Left lung (tissue), 10 donors: ENCODE data around the gene OR1M1. TPM values are rescaled to one million over a fixed set of nuclear protein-coding genes. Genes with fewer than 3 reads are reported as not detected.
"Not testable (repeated sequence)": the region's sequence is repeated elsewhere in the genome, so short reads cannot be mapped to it uniquely, and the experiment has no call there.

Experiments used
- ATAC-seq: fragments of 200-7000 bp; cut with Tn5 transposase; one replicate; pipeline ENCODE4 v1.9.1; 2020; ENCODE audit warnings: moderate library complexity
- DNase-seq, 4 donors: peaks; one replicate each; pipeline ENCODE4 v3.0.0-alpha.2; 2013 to 2020
- H3K27ac ChIP-seq, 2 donors: fragments of 200-600 bp; sonication (generic) in 1 of 2; one replicate each; pipeline versions ENCODE4 v1.5.0 to v1.8.0; 2020 to 2021
- H3K27me3 ChIP-seq, 2 donors: fragments of 200-600 bp; sonication (generic) in 1 of 2; one replicate each; pipeline versions ENCODE4 v1.5.0 to v1.8.0; 2020 to 2021
- H3K36me3 ChIP-seq, 2 donors: fragments of 200-600 bp; sonication (generic) in 1 of 2; one replicate each; pipeline versions ENCODE4 v1.5.0 to v1.8.0; 2020 to 2021
- H3K4me1 ChIP-seq, 2 donors: fragments of 200-600 bp; one replicate each; pipeline ENCODE4 v1.8.0; 2021
- H3K4me3 ChIP-seq, 2 donors: fragments of 200-600 bp; sonication (generic) in 1 of 2; one replicate each; pipeline versions ENCODE4 v1.5.0 to v1.8.0; 2020 to 2021; ENCODE audit warnings: mild to moderate bottlenecking in 1 of 2
- H3K9me3 ChIP-seq, 2 donors: fragments of 200-600 bp; sonication (generic) in 1 of 2; one replicate each; pipeline versions ENCODE4 v1.5.0 to v1.8.0; 2020 to 2021
- CTCF ChIP-seq, 2 donors: fragments of 200-600 bp; sonication (generic) in 1 of 2; IDR thresholded peaks; one replicate each; pipeline versions ENCODE4 v1.5.0 to v1.8.0; 2021; ENCODE audit warnings: antibody characterized with exemption in 2 of 2
- intact Hi-C, 2 donors: fragments of 100-400 bp; cut with DNase I; formaldehyde crosslinking; loops; one replicate each; pipeline versions ENCODE4 v1.11.2 to v1.14.2; 2022
- polyA plus RNA-seq, 6 donors: library from polyadenylated mRNA; unstranded; fragments of 120-200 nt; gene quantifications; one replicate each; pipeline ENCODE4 v1.2.1, GENCODE V29; 2013; ENCODE audit not compliant: insufficient read length in 6 of 6
- total RNA-seq, 2 donors: library from RNA; stranded (reverse); fragmentation: NEBNext Ultra II Directional; extraction: Animal tissue kit (Norgen Biotek cat#: 25700); gene quantifications; one replicate each; pipeline ENCODE4 v1.2.1, GENCODE V29; 2021
- donor health status: DM: no; HTN: yes; CAD: no.
- donor health status: DM: no; HTN: no; CAD: no.

Gene OR1M1
- total and polyA plus RNA-seq, 8 donors, result 0.09 to 0.13 (median 0.11) TPM; not detected in 4

- no peak for DNase-seq
- no peak overlapping the region for H3K27ac ChIP-seq
- no peaks in the 10 kb centered on the region for H3K4me1 ChIP-seq
- H3K9me3 ChIP-seq, result no peaks in the 10 kb centered on the region
- no peak for TF ChIP-seq CTCF (IDR thresholded peaks at IDR 0.05)
- no peak overlapping the region for H3K4me3 ChIP-seq
- H3K27me3 ChIP-seq, result peaks cover 0 to 15% of the 10 kb centered on the region in 2 donors
- intact Hi-C loops, result no loop called here
- no peaks in the 10 kb centered on the region for H3K36me3 ChIP-seq
- no peak for ATAC-seq
Observed at GRCh38 chr19:9043524-9043923, 43.3 kb upstream of the OR1M1 start.

GRCh38 chr19:9044449-9044848 is 42.4 kb upstream of the OR1M1 start:
- ATAC-seq (no peak), DNase-seq (no peak)
- no peaks in the 10 kb centered on the region for H3K36me3 ChIP-seq
- no peak overlapping the region for H3K4me3 ChIP-seq
- no peak overlapping the region for H3K27ac ChIP-seq
- H3K9me3 ChIP-seq, result no peaks in the 10 kb centered on the region
- TF ChIP-seq CTCF (IDR thresholded peaks at IDR 0.05), result no peak
- intact Hi-C loops, result no loop called here
- no peaks in the 10 kb centered on the region for H3K4me1 ChIP-seq
- H3K27me3 ChIP-seq, result peaks cover 0 to 12% of the 10 kb centered on the region in 2 donors

DNA sequence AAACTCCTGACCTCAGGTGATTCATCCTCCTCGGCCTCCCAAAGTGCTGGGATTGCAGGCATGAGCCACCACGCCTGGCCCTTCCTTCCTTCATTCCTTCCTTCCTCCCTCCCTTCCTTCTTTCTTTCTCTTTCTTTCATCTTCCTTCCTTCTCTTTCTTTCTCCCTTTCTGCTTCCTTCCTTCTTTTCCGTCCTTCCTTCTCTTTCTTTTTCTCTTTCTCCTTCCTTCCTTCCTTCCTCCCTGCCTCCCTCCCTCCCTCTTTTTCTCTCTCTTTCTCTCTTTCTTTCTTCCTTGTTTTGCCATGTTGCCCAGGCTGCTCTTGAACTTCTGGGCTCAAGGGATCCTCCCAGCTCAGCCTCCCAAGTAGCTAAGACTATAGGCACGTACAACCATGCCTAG is 40.2 kb upstream of the OR1M1 start:
- ATAC-seq (no peak), DNase-seq (no peak)
- H3K36me3 ChIP-seq, result no peaks in the 10 kb centered on the region
- H3K4me3 ChIP-seq, result no peak overlapping the region
- H3K4me1 ChIP-seq, result no peaks in the 10 kb centered on the region
- TF ChIP-seq CTCF (IDR thresholded peaks at IDR 0.05), result no peak
- intact Hi-C loops, result no loop called here
- peaks cover 0 to 12% of the 10 kb centered on the region in 2 donors for H3K27me3 ChIP-seq
- H3K27ac ChIP-seq, result no peak overlapping the region
- no peaks in the 10 kb centered on the region for H3K9me3 ChIP-seq

DNA sequence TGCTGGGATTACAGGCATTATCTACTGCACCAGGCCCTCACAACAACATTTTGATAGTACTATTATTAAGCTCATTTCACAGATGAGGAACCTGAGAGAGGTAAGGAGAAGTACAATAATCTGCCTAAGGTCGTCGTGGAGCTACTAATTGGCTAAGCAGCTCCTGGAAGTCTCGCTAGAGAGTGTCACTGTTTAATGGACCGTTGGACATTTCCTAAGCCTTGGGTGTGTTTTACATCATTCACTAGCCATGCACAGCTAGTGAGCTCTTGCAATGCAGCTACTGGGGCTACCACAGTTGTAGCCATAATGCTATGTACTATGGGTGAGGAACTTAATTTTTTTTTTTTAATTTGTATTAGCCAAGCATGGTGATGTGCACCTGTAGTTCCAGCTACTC is 34.0 kb upstream of the OR1M1 start:
- peaks cover 0 to 41% of the 10 kb centered on the region in 2 donors for H3K27me3 ChIP-seq
- no peak for DNase-seq
- no peak overlapping the region for H3K4me3 ChIP-seq
- H3K4me1 ChIP-seq, result no peaks in the 10 kb centered on the region
- no peaks in the 10 kb centered on the region for H3K9me3 ChIP-seq
- no peak for ATAC-seq
- H3K27ac ChIP-seq, result no peak overlapping the region
- intact Hi-C loops, result no loop called here
- H3K36me3 ChIP-seq, result no peaks in the 10 kb centered on the region
- TF ChIP-seq CTCF (IDR thresholded peaks at IDR 0.05), result no peak

- H3K9me3 ChIP-seq, ATAC-seq, H3K27ac ChIP-seq, H3K4me3 ChIP-seq, intact Hi-C loops, H3K4me1 ChIP-seq, DNase-seq, H3K36me3 ChIP-seq: not testable (repeated sequence)
- peaks cover 0 to 49% of the 10 kb centered on the region in 2 donors for H3K27me3 ChIP-seq
Observed at GRCh38 chr19:9053674-9054073, 33.2 kb upstream of the OR1M1 start.

- Histone ChIP-seq H3K4me3 (no peak overlapping the region), H3K27ac (no peak overlapping the region), H3K9me3 (no peaks in the 10 kb centered on the region), H3K36me3 (no peaks in the 10 kb centered on the region), H3K4me1 (no peaks in the 10 kb centered on the region), H3K27me3 (peaks cover 0 to 53% of the 10 kb centered on the region in 2 donors)
- ATAC-seq, result no peak
- no peak for DNase-seq
- TF ChIP-seq CTCF (IDR thresholded peaks at IDR 0.05), result no peak
- intact Hi-C loops, result no loop called here
Observed at GRCh38 chr19:9054207-9054606, 32.7 kb upstream of the OR1M1 start.
